OCI-LY1 (cell line): ENCODE measurements around the gene NLRC4.

Experiments used
- CTCF ChIP-seq: fragments of 200-600 bp; sonication (generic), shearing (Covaris generic); IDR thresholded peaks from 2 replicates; pipeline ENCODE4 v1.5.1; 2017; ENCODE audit warnings: mild to moderate bottlenecking, antibody characterized with exemption, low read length, moderate library complexity, mixed read lengths
- EZH2 ChIP-seq: fragments of 200-600 bp; sonication (generic), shearing (Covaris generic); IDR thresholded peaks from 2 replicates; pipeline ENCODE4 v1.8.0; 2017; ENCODE audit warnings: borderline replicate concordance, mixed run types, mild to moderate bottlenecking, antibody characterized with exemption, low read length, moderate library complexity, mixed read lengths

- TF ChIP-seq CTCF (no peak), EZH2 (no peak)
Observed at GRCh38 chr2:32258242-32258641, 6.4 kb downstream of the NLRC4 start.
